ENCODE results near the gene NDUFC1. TPM values are rescaled to one million over a fixed set of nuclear protein-coding genes. Genes with fewer than 3 reads are reported as not detected.

Gene NDUFC1
- total RNA-seq, 1 experiment from 2014 or later = 59.1 TPM

DNA sequence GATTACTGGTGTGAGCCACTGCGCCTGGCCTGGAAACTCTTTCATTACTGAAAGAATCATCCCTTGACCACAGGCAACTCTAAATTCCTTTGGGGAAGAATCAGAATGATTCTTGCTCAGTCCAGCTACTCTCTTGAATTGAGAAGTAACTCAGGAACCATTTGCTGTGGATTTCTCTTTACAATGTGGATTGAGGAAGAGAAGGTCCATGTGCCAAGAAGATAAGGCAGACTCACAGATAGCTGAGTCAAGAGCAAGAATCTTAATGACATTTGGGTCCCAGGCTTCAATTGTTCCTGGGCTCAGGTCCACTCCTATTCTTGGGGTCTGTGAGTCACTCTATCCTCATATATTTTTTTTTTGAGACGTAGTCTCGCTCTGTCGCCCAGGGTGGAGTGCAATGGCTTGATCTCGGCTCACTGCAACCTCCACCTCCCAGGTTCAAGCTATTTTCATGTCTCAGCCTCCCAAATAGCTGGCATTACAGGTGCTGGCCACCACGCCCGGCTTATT is 16.0 kb downstream of the NDUFC1 start:
- H2BK5ac ChIP-seq (ENCODE audit: insufficient read length, low read length) = no peak overlapping the region
- WGBS (ENCODE audit: extremely low coverage, insufficient read length, low lambda C conversion rate) = no CpG with 5 or more reads among the region's 7 CpGs

More for the DNA sequence above, 16.0 kb downstream of the NDUFC1 start:
- Histone ChIP-seq H4K91ac (ENCODE audit: insufficient read length, low read depth, low read length) (no peak overlapping the region), H4K20me1 (ENCODE audit: control insufficient read depth, insufficient read depth, insufficient read length) (no peaks in the 10 kb centered on the region), H3K79me1 (ENCODE audit: insufficient read depth, low read depth, low read length, poor library complexity, severe bottlenecking) (no peaks in the 10 kb centered on the region), H3K9ac (ENCODE audit: extremely low read depth, insufficient read length, low read length) (no peak overlapping the region), H3K27ac (ENCODE audit: insufficient read length, low read depth, low read length) (no peak overlapping the region), H2BK120ac (ENCODE audit: low read depth, low read length, poor library complexity, severe bottlenecking) (no peak overlapping the region), H3K18ac (ENCODE audit: insufficient read length, low read depth, low read length) (no peak overlapping the region), H3K9me3 (ENCODE audit: control insufficient read depth, low read depth, low read length) (no peaks in the 10 kb centered on the region), H2AFZ (ENCODE audit: low read length) (no peak overlapping the region), H2BK15ac (ENCODE audit: low read depth, low read length) (no peak overlapping the region), H3K27me3 (ENCODE audit: insufficient read depth, low read length) (no peaks in the 10 kb centered on the region), H3K79me2 (ENCODE audit: insufficient read depth, low read length) (no peaks in the 10 kb centered on the region), H3K23me2 (ENCODE audit: insufficient read length, low read depth, low read length, poor library complexity, severe bottlenecking) (no peaks in the 10 kb centered on the region), H3K4ac (ENCODE audit: low read depth, low read length) (no peak overlapping the region), H3K14ac (ENCODE audit: insufficient read depth, low read length) (no peak overlapping the region), H3K4me2 (ENCODE audit: insufficient read depth, insufficient read length, low read length) (no peak overlapping the region), H4K8ac (replicated peaks; ENCODE audit: insufficient read length, low read depth, low read length) (no peak overlapping the region), H2AK5ac (ENCODE audit: insufficient read length, low read length) (no peak overlapping the region), H4K5ac (ENCODE audit: insufficient read length, low read depth, low read length) (no peak overlapping the region), H2BK12ac (ENCODE audit: insufficient read length, low read depth, low read length) (no peak overlapping the region), H3K56ac (ENCODE audit: insufficient read length, low read depth, low read length) (no peak overlapping the region), H3K4me1 (ENCODE audit: insufficient read depth, low read length) (no peaks in the 10 kb centered on the region), H2BK20ac (ENCODE audit: low read depth, low read length, poor library complexity, severe bottlenecking) (no peak overlapping the region), H3T11ph (ENCODE audit: low read length) (no peak overlapping the region), H3K23ac (ENCODE audit: insufficient read length, low read depth, low read length) (no peak overlapping the region)
- no peak overlapping the region for H3K4me3 Mint-ChIP-seq
- peaks cover 1% of the 10 kb centered on the region for H3K27me3 Mint-ChIP-seq (ENCODE audit: low read depth)
- peaks cover 5 to 6% of the 10 kb centered on the region in 2 experiments; a peak in 3 of 5 replicates for H3K9me3 Mint-ChIP-seq
- TF ChIP-seq, protein P1, sequence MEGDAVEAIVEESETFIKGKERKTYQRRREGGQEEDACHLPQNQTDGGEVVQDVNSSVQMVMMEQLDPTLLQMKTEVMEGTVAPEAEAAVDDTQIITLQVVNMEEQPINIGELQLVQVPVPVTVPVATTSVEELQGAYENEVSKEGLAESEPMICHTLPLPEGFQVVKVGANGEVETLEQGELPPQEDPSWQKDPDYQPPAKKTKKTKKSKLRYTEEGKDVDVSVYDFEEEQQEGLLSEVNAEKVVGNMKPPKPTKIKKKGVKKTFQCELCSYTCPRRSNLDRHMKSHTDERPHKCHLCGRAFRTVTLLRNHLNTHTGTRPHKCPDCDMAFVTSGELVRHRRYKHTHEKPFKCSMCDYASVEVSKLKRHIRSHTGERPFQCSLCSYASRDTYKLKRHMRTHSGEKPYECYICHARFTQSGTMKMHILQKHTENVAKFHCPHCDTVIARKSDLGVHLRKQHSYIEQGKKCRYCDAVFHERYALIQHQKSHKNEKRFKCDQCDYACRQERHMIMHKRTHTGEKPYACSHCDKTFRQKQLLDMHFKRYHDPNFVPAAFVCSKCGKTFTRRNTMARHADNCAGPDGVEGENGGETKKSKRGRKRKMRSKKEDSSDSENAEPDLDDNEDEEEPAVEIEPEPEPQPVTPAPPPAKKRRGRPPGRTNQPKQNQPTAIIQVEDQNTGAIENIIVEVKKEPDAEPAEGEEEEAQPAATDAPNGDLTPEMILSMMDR (conservative IDR thresholded peaks at IDR 0.05) = no peak
- DNase-seq = no peak
- H3K27ac Mint-ChIP-seq = no peak overlapping the region; a peak in 1 of 7 replicates
- peaks cover 15 to 32% (median 24%) of the 10 kb centered on the region in 3 experiments for H3K36me3 Mint-ChIP-seq (ENCODE audit: insufficient read depth in 1 of 3, low read depth in 3 of 3)
- H3K4me1 Mint-ChIP-seq = no peaks in the 10 kb centered on the region

All from H9 (cell line).